Measurements from ENCODE around the gene IL1RAPL2.

IL1RAPL2 gene

GRCh38 chrX:105463473-105463872 lies 897.5 kb downstream of the IL1RAPL2 start:
- Histone ChIP-seq H3K4me3 (ENCODE audit: low read depth in 1 of 2, low read length in 2 of 2) (no peak overlapping the region), H3K27ac (ENCODE audit: low read depth, low read length) (no peak overlapping the region), H3K9ac (ENCODE audit: low read length) (no peak overlapping the region), H3K9me3 (ENCODE audit: low read length) (no peaks in the 10 kb centered on the region), H3K4me1 (ENCODE audit: insufficient read depth, low read length) (no peaks in the 10 kb centered on the region), H3K36me3 (ENCODE audit: insufficient read depth, low read length) (no peaks in the 10 kb centered on the region), H3K27me3 (ENCODE audit: control insufficient read depth in 1 of 2, insufficient read depth in 2 of 2, low read length in 2 of 2) (no peaks in the 10 kb centered on the region)

- Histone ChIP-seq H3K9ac (ENCODE audit: low read length) (no peak overlapping the region), H3K27me3 (ENCODE audit: control insufficient read depth in 1 of 2, insufficient read depth in 2 of 2, low read length in 2 of 2) (no peaks in the 10 kb centered on the region), H3K4me3 (ENCODE audit: low read depth in 1 of 2, low read length in 2 of 2) (no peak overlapping the region), H3K36me3 (ENCODE audit: insufficient read depth, low read length) (no peaks in the 10 kb centered on the region), H3K9me3 (ENCODE audit: low read length) (no peaks in the 10 kb centered on the region), H3K27ac (ENCODE audit: low read depth, low read length) (no peak overlapping the region), H3K4me1 (ENCODE audit: insufficient read depth, low read length) (no peaks in the 10 kb centered on the region)
Measured at GRCh38 chrX:105464618-105465017, 898.6 kb downstream of the IL1RAPL2 start.

GRCh38 chrX:105468741-105469140 lies 902.7 kb downstream of the IL1RAPL2 start:
- Histone ChIP-seq H3K9ac (ENCODE audit: low read length) (no peak overlapping the region), H3K27me3 (ENCODE audit: control insufficient read depth in 1 of 2, insufficient read depth in 2 of 2, low read length in 2 of 2) (no peaks in the 10 kb centered on the region), H3K4me3 (ENCODE audit: low read depth in 1 of 2, low read length in 2 of 2) (no peak overlapping the region), H3K9me3 (ENCODE audit: low read length) (no peaks in the 10 kb centered on the region), H3K36me3 (ENCODE audit: insufficient read depth, low read length) (no peaks in the 10 kb centered on the region), H3K27ac (ENCODE audit: low read depth, low read length) (no peak overlapping the region), H3K4me1 (ENCODE audit: insufficient read depth, low read length) (no peaks in the 10 kb centered on the region)

- peaks cover 0 to under 1% of the 10 kb centered on the region in 2 donors for H3K27me3 ChIP-seq (ENCODE audit: control insufficient read depth in 1 of 2, insufficient read depth in 2 of 2, low read length in 2 of 2)
Measured at GRCh38 chrX:105471597-105471996, 905.6 kb downstream of the IL1RAPL2 start.

GRCh38 chrX:105475801-105476200 lies 909.8 kb downstream of the IL1RAPL2 start:
- H3K4me1 ChIP-seq (ENCODE audit: insufficient read depth, low read length), result no peaks in the 10 kb centered on the region
- peaks cover 0 to 5% of the 10 kb centered on the region in 2 donors for H3K27me3 ChIP-seq (ENCODE audit: control insufficient read depth in 1 of 2, insufficient read depth in 2 of 2, low read length in 2 of 2)
- H3K9me3 ChIP-seq (ENCODE audit: low read length), result no peaks in the 10 kb centered on the region

More at GRCh38 chrX:105471597-105471996, 905.6 kb downstream of the IL1RAPL2 start:
- H3K27ac ChIP-seq (ENCODE audit: low read depth, low read length), result no peak overlapping the region
- no peaks in the 10 kb centered on the region for H3K9me3 ChIP-seq (ENCODE audit: low read length)
- H3K9ac ChIP-seq (ENCODE audit: low read length), result no peak overlapping the region
- H3K4me3 ChIP-seq (ENCODE audit: low read depth in 1 of 2, low read length in 2 of 2), result no peak overlapping the region
- no peaks in the 10 kb centered on the region for H3K4me1 ChIP-seq (ENCODE audit: insufficient read depth, low read length)
- no peaks in the 10 kb centered on the region for H3K36me3 ChIP-seq (ENCODE audit: insufficient read depth, low read length)

GRCh38 chrX:105477351-105477750 lies 911.4 kb downstream of the IL1RAPL2 start:
- Histone ChIP-seq H3K4me3 (ENCODE audit: low read depth in 1 of 2, low read length in 2 of 2) (no peak overlapping the region), H3K9me3 (ENCODE audit: low read length) (no peaks in the 10 kb centered on the region), H3K4me1 (ENCODE audit: insufficient read depth, low read length) (no peaks in the 10 kb centered on the region), H3K9ac (ENCODE audit: low read length) (no peak overlapping the region), H3K36me3 (ENCODE audit: insufficient read depth, low read length) (no peaks in the 10 kb centered on the region), H3K27me3 (ENCODE audit: control insufficient read depth in 1 of 2, insufficient read depth in 2 of 2, low read length in 2 of 2) (peaks cover 0 to 5% of the 10 kb centered on the region in 2 donors), H3K27ac (ENCODE audit: low read depth, low read length) (no peak overlapping the region)

More at GRCh38 chrX:105475801-105476200, 909.8 kb downstream of the IL1RAPL2 start:
- Histone ChIP-seq H3K9ac (ENCODE audit: low read length) (no peak overlapping the region), H3K36me3 (ENCODE audit: insufficient read depth, low read length) (no peaks in the 10 kb centered on the region), H3K27ac (ENCODE audit: low read depth, low read length) (no peak overlapping the region), H3K4me3 (ENCODE audit: low read depth in 1 of 2, low read length in 2 of 2) (no peak overlapping the region)

GRCh38 chrX:105480646-105481310 lies 914.8 kb downstream of the IL1RAPL2 start:
- Histone ChIP-seq H3K9ac (ENCODE audit: low read length) (no peak overlapping the region), H3K4me3 (ENCODE audit: low read depth in 1 of 2, low read length in 2 of 2) (no peak overlapping the region), H3K36me3 (ENCODE audit: insufficient read depth, low read length) (no peaks in the 10 kb centered on the region), H3K4me1 (ENCODE audit: insufficient read depth, low read length) (no peaks in the 10 kb centered on the region), H3K27ac (ENCODE audit: low read depth, low read length) (no peak overlapping the region), H3K27me3 (ENCODE audit: control insufficient read depth in 1 of 2, insufficient read depth in 2 of 2, low read length in 2 of 2) (peaks cover 0 to 5% of the 10 kb centered on the region in 2 donors), H3K9me3 (ENCODE audit: low read length) (no peaks in the 10 kb centered on the region)

- no peak overlapping the region for H3K27ac ChIP-seq (ENCODE audit: low read depth, low read length)
- no peaks in the 10 kb centered on the region for H3K36me3 ChIP-seq (ENCODE audit: insufficient read depth, low read length)
- H3K4me1 ChIP-seq (ENCODE audit: insufficient read depth, low read length), result no peaks in the 10 kb centered on the region
- no peak overlapping the region for H3K9ac ChIP-seq (ENCODE audit: low read length)
- no peaks in the 10 kb centered on the region for H3K9me3 ChIP-seq (ENCODE audit: low read length)
- no peak overlapping the region for H3K4me3 ChIP-seq (ENCODE audit: low read depth in 1 of 2, low read length in 2 of 2)
- H3K27me3 ChIP-seq (ENCODE audit: control insufficient read depth in 1 of 2, insufficient read depth in 2 of 2, low read length in 2 of 2), result no peaks in the 10 kb centered on the region
Measured at GRCh38 chrX:105483011-105483410, 917.0 kb downstream of the IL1RAPL2 start.

- Histone ChIP-seq H3K4me3 (ENCODE audit: low read depth in 1 of 2, low read length in 2 of 2) (no peak overlapping the region), H3K9ac (ENCODE audit: low read length) (no peak overlapping the region), H3K4me1 (ENCODE audit: insufficient read depth, low read length) (no peaks in the 10 kb centered on the region), H3K36me3 (ENCODE audit: insufficient read depth, low read length) (no peaks in the 10 kb centered on the region), H3K9me3 (ENCODE audit: low read length) (no peaks in the 10 kb centered on the region), H3K27me3 (ENCODE audit: control insufficient read depth in 1 of 2, insufficient read depth in 2 of 2, low read length in 2 of 2) (no peaks in the 10 kb centered on the region), H3K27ac (ENCODE audit: low read depth, low read length) (no peak overlapping the region)
Measured at GRCh38 chrX:105488716-105489115, 922.7 kb downstream of the IL1RAPL2 start.

- no peak overlapping the region for H3K27ac ChIP-seq (ENCODE audit: low read depth, low read length)
- no peaks in the 10 kb centered on the region for H3K27me3 ChIP-seq (ENCODE audit: control insufficient read depth in 1 of 2, insufficient read depth in 2 of 2, low read length in 2 of 2)
- H3K4me1 ChIP-seq (ENCODE audit: insufficient read depth, low read length), result no peaks in the 10 kb centered on the region
Measured at GRCh38 chrX:105495376-105495775, 929.4 kb downstream of the IL1RAPL2 start.

GRCh38 chrX:105502336-105502735 lies 936.3 kb downstream of the IL1RAPL2 start:
- Histone ChIP-seq H3K27ac (ENCODE audit: low read depth, low read length) (no peak overlapping the region), H3K4me1 (ENCODE audit: insufficient read depth, low read length) (no peaks in the 10 kb centered on the region)

More at GRCh38 chrX:105495376-105495775, 929.4 kb downstream of the IL1RAPL2 start:
- Histone ChIP-seq H3K36me3 (ENCODE audit: insufficient read depth, low read length) (no peaks in the 10 kb centered on the region), H3K4me3 (ENCODE audit: low read depth in 1 of 2, low read length in 2 of 2) (no peak overlapping the region), H3K9me3 (ENCODE audit: low read length) (peaks cover 7% of the 10 kb centered on the region), H3K9ac (ENCODE audit: low read length) (no peak overlapping the region)

GRCh38 chrX:105515561-105515960 lies 949.6 kb downstream of the IL1RAPL2 start:
- Histone ChIP-seq H3K36me3 (ENCODE audit: insufficient read depth, low read length) (no peaks in the 10 kb centered on the region), H3K4me3 (ENCODE audit: low read depth in 1 of 2, low read length in 2 of 2) (no peak overlapping the region), H3K9me3 (ENCODE audit: low read length) (no peaks in the 10 kb centered on the region), H3K27me3 (ENCODE audit: control insufficient read depth in 1 of 2, insufficient read depth in 2 of 2, low read length in 2 of 2) (no peaks in the 10 kb centered on the region), H3K27ac (ENCODE audit: low read depth, low read length) (no peak overlapping the region), H3K9ac (ENCODE audit: low read length) (no peak overlapping the region), H3K4me1 (ENCODE audit: insufficient read depth, low read length) (no peaks in the 10 kb centered on the region)

More at GRCh38 chrX:105502336-105502735, 936.3 kb downstream of the IL1RAPL2 start:
- Histone ChIP-seq H3K36me3 (ENCODE audit: insufficient read depth, low read length) (no peaks in the 10 kb centered on the region), H3K27me3 (ENCODE audit: control insufficient read depth in 1 of 2, insufficient read depth in 2 of 2, low read length in 2 of 2) (no peaks in the 10 kb centered on the region), H3K4me3 (ENCODE audit: low read depth in 1 of 2, low read length in 2 of 2) (no peak overlapping the region), H3K9ac (ENCODE audit: low read length) (no peak overlapping the region), H3K9me3 (ENCODE audit: low read length) (peaks cover 7% of the 10 kb centered on the region)
